ENCODE results near the gene SURF6.
"Not testable (repeated sequence)": the region's sequence is repeated elsewhere in the genome, so short reads cannot be mapped to it uniquely, and the experiment has no call there.

- TF ChIP-seq CTCF, EP300, POLR2A, POLR2AphosphoS5 (IDR thresholded peaks at IDR 0.05): not testable (repeated sequence)
Measured at GRCh38 chr9:133317551-133317950, 18.4 kb downstream of the SURF6 start.
